ENCODE measurements around the gene CTNND2.

Gene CTNND2

GRCh38 chr5:11050596-11051304 is 853.5 kb downstream of the CTNND2 start:
- Histone ChIP-seq H2AFZ (ENCODE audit: low read depth, low read length) (no peak overlapping the region), H2BK15ac (ENCODE audit: low read depth, poor library complexity, severe bottlenecking) (no peak overlapping the region), H3K79me1 (replicated peaks; ENCODE audit: low read length, poor library complexity, severe bottlenecking) (no peaks in the 10 kb centered on the region), H3K27me3 (ENCODE audit: control insufficient read depth in 1 of 2, insufficient read depth in 1 of 2, low read length in 2 of 2) (peaks cover 3 to 15% of the 10 kb centered on the region in 2 experiments), H3K27ac (ENCODE audit: low read length, poor library complexity, severe bottlenecking) (no peak overlapping the region), H2BK5ac (ENCODE audit: low read depth, low read length, poor library complexity, severe bottlenecking) (no peak overlapping the region), H4K8ac (ENCODE audit: low read length) (no peak overlapping the region), H3K4ac (ENCODE audit: low read depth in 1 of 2, low read length in 2 of 2) (no peak overlapping the region), H3K18ac (ENCODE audit: low read depth in 1 of 2, low read length in 2 of 2) (no peak overlapping the region), H3K9ac (ENCODE audit: low read length) (no peak overlapping the region), H4K91ac (ENCODE audit: low read length) (no peak overlapping the region), H3K9me3 (ENCODE audit: control insufficient read depth, low read length) (no peaks in the 10 kb centered on the region), H2BK120ac (ENCODE audit: low read depth, low read length) (no peak overlapping the region), H2BK12ac (ENCODE audit: low read length in 2 of 2) (no peak overlapping the region), H2AK5ac (ENCODE audit: low read length, severe bottlenecking) (no peak overlapping the region), H3K4me2 (ENCODE audit: low read length, poor library complexity, severe bottlenecking) (no peak overlapping the region), H3K36me3 (ENCODE audit: control insufficient read depth in 1 of 2, insufficient read depth in 2 of 2, low read depth in 1 of 2, low read length in 2 of 2) (no peaks in the 10 kb centered on the region), H3K23ac (ENCODE audit: low read length in 2 of 2) (no peak overlapping the region), H3K4me3 (ENCODE audit: insufficient read depth in 1 of 2, low read depth in 1 of 2, low read length in 2 of 2) (no peak overlapping the region), H3K14ac (ENCODE audit: low read length in 2 of 2) (no peak overlapping the region), H3K4me1 (ENCODE audit: control insufficient read depth, insufficient read depth, low read depth, low read length) (no peaks in the 10 kb centered on the region)
- no peak for DNase-seq
- WGBS = 71% methylated on average over 3 of the region's 3 CpGs

GRCh38 chr5:11048760-11049159 is 855.5 kb downstream of the CTNND2 start:
- no peak for DNase-seq
- H2BK5ac ChIP-seq (ENCODE audit: low read depth, low read length, poor library complexity, severe bottlenecking) = no peak overlapping the region
- no peak overlapping the region for H3K4me3 ChIP-seq (ENCODE audit: insufficient read depth in 1 of 2, low read depth in 1 of 2, low read length in 2 of 2)
- WGBS = 88% methylated on average over 4 of the region's 4 CpGs
- no peak overlapping the region for H2AK5ac ChIP-seq (ENCODE audit: low read length, severe bottlenecking)
- H3K23ac ChIP-seq (ENCODE audit: low read length in 2 of 2) = no peak overlapping the region
- no peak overlapping the region for H2BK15ac ChIP-seq (ENCODE audit: low read depth, poor library complexity, severe bottlenecking)
- H4K8ac ChIP-seq (ENCODE audit: low read length) = no peak overlapping the region
- H3K14ac ChIP-seq (ENCODE audit: low read length in 2 of 2) = no peak overlapping the region
- no peak overlapping the region for H3K4me2 ChIP-seq (ENCODE audit: low read length, poor library complexity, severe bottlenecking)
- H4K91ac ChIP-seq (ENCODE audit: low read length) = no peak overlapping the region
- H3K4ac ChIP-seq (ENCODE audit: low read depth in 1 of 2, low read length in 2 of 2) = no peak overlapping the region
- no peak overlapping the region for H3K18ac ChIP-seq (ENCODE audit: low read depth in 1 of 2, low read length in 2 of 2)
- H2BK12ac ChIP-seq (ENCODE audit: low read length in 2 of 2) = no peak overlapping the region
- peaks cover 0 to 12% of the 10 kb centered on the region in 2 experiments for H3K27me3 ChIP-seq (ENCODE audit: control insufficient read depth in 1 of 2, insufficient read depth in 1 of 2, low read length in 2 of 2)
- no peaks in the 10 kb centered on the region for H3K9me3 ChIP-seq (ENCODE audit: control insufficient read depth, low read length)
- no peaks in the 10 kb centered on the region for H3K36me3 ChIP-seq (ENCODE audit: control insufficient read depth in 1 of 2, insufficient read depth in 2 of 2, low read depth in 1 of 2, low read length in 2 of 2)
- no peak overlapping the region for H3K27ac ChIP-seq (ENCODE audit: low read length, poor library complexity, severe bottlenecking)
- H2AFZ ChIP-seq (ENCODE audit: low read depth, low read length) = no peak overlapping the region
- H3K79me1 ChIP-seq (replicated peaks; ENCODE audit: low read length, poor library complexity, severe bottlenecking) = no peaks in the 10 kb centered on the region
- H3K4me1 ChIP-seq (ENCODE audit: control insufficient read depth, insufficient read depth, low read depth, low read length) = no peaks in the 10 kb centered on the region
- no peak overlapping the region for H3K9ac ChIP-seq (ENCODE audit: low read length)
- no peak overlapping the region for H2BK120ac ChIP-seq (ENCODE audit: low read depth, low read length)

- H2BK15ac ChIP-seq (ENCODE audit: low read depth, poor library complexity, severe bottlenecking) = no peak overlapping the region
- H3K36me3 ChIP-seq (ENCODE audit: control insufficient read depth in 1 of 2, insufficient read depth in 2 of 2, low read depth in 1 of 2, low read length in 2 of 2) = no peaks in the 10 kb centered on the region
- no peak overlapping the region for H3K23ac ChIP-seq (ENCODE audit: low read length in 2 of 2)
- DNase-seq = no peak
- H3K4me1 ChIP-seq (ENCODE audit: control insufficient read depth, insufficient read depth, low read depth, low read length) = no peaks in the 10 kb centered on the region
- no peaks in the 10 kb centered on the region for H3K79me1 ChIP-seq (replicated peaks; ENCODE audit: low read length, poor library complexity, severe bottlenecking)
- H3K4me2 ChIP-seq (ENCODE audit: low read length, poor library complexity, severe bottlenecking) = no peak overlapping the region
- H4K8ac ChIP-seq (ENCODE audit: low read length) = no peak overlapping the region
- H3K27me3 ChIP-seq (ENCODE audit: control insufficient read depth in 1 of 2, insufficient read depth in 1 of 2, low read length in 2 of 2) = peaks cover 0 to 10% of the 10 kb centered on the region in 2 experiments
- H2AK5ac ChIP-seq (ENCODE audit: low read length, severe bottlenecking) = no peak overlapping the region
- no peak overlapping the region for H2BK12ac ChIP-seq (ENCODE audit: low read length in 2 of 2)
- no peak overlapping the region for H2BK5ac ChIP-seq (ENCODE audit: low read depth, low read length, poor library complexity, severe bottlenecking)
- no peak overlapping the region for H3K9ac ChIP-seq (ENCODE audit: low read length)
- no peak overlapping the region for H3K18ac ChIP-seq (ENCODE audit: low read depth in 1 of 2, low read length in 2 of 2)
- H3K4me3 ChIP-seq (ENCODE audit: insufficient read depth in 1 of 2, low read depth in 1 of 2, low read length in 2 of 2) = no peak overlapping the region
- H2BK120ac ChIP-seq (ENCODE audit: low read depth, low read length) = no peak overlapping the region
- H3K4ac ChIP-seq (ENCODE audit: low read depth in 1 of 2, low read length in 2 of 2) = no peak overlapping the region
- H2AFZ ChIP-seq (ENCODE audit: low read depth, low read length) = no peak overlapping the region
- H3K14ac ChIP-seq (ENCODE audit: low read length in 2 of 2) = no peak overlapping the region
- H3K9me3 ChIP-seq (ENCODE audit: control insufficient read depth, low read length) = no peaks in the 10 kb centered on the region
- 94% methylated on average over 5 of the region's 5 CpGs for WGBS
- no peak overlapping the region for H4K91ac ChIP-seq (ENCODE audit: low read length)
- H3K27ac ChIP-seq (ENCODE audit: low read length, poor library complexity, severe bottlenecking) = no peak overlapping the region
Measured at GRCh38 chr5:11047625-11048024, 856.6 kb downstream of the CTNND2 start.

GRCh38 chr5:11047030-11047429 is 857.2 kb downstream of the CTNND2 start:
- Histone ChIP-seq H3K36me3 (ENCODE audit: control insufficient read depth in 1 of 2, insufficient read depth in 2 of 2, low read depth in 1 of 2, low read length in 2 of 2) (no peaks in the 10 kb centered on the region), H3K4ac (ENCODE audit: low read depth in 1 of 2, low read length in 2 of 2) (no peak overlapping the region), H3K9ac (ENCODE audit: low read length) (no peak overlapping the region), H4K8ac (ENCODE audit: low read length) (no peak overlapping the region), H3K4me1 (ENCODE audit: control insufficient read depth, insufficient read depth, low read depth, low read length) (no peaks in the 10 kb centered on the region), H3K9me3 (ENCODE audit: control insufficient read depth, low read length) (no peaks in the 10 kb centered on the region), H3K4me2 (ENCODE audit: low read length, poor library complexity, severe bottlenecking) (no peak overlapping the region), H3K27ac (ENCODE audit: low read length, poor library complexity, severe bottlenecking) (no peak overlapping the region), H2BK15ac (ENCODE audit: low read depth, poor library complexity, severe bottlenecking) (no peak overlapping the region), H2BK5ac (ENCODE audit: low read depth, low read length, poor library complexity, severe bottlenecking) (no peak overlapping the region), H2AFZ (ENCODE audit: low read depth, low read length) (no peak overlapping the region), H3K79me1 (replicated peaks; ENCODE audit: low read length, poor library complexity, severe bottlenecking) (no peaks in the 10 kb centered on the region), H3K23ac (ENCODE audit: low read length in 2 of 2) (no peak overlapping the region), H2BK120ac (ENCODE audit: low read depth, low read length) (no peak overlapping the region), H3K4me3 (ENCODE audit: insufficient read depth in 1 of 2, low read depth in 1 of 2, low read length in 2 of 2) (no peak overlapping the region), H3K14ac (ENCODE audit: low read length in 2 of 2) (no peak overlapping the region), H4K91ac (ENCODE audit: low read length) (no peak overlapping the region), H3K18ac (ENCODE audit: low read depth in 1 of 2, low read length in 2 of 2) (no peak overlapping the region), H3K27me3 (ENCODE audit: control insufficient read depth in 1 of 2, insufficient read depth in 1 of 2, low read length in 2 of 2) (peaks cover 0 to 10% of the 10 kb centered on the region in 2 experiments), H2AK5ac (ENCODE audit: low read length, severe bottlenecking) (no peak overlapping the region), H2BK12ac (ENCODE audit: low read length in 2 of 2) (no peak overlapping the region)
- DNase-seq = no peak
- 81% methylated on average over 5 of the region's 7 CpGs for WGBS
